Brain pericyte (primary cell): ENCODE measurements around the gene GPRC6A.

ENCODE experiments used
- DNase-seq: peaks from one replicate; pipeline ENCODE4 v3.0.0-alpha.2; 2012; ENCODE audit warnings: low read depth, low spot score

GPRC6A gene

DNA sequence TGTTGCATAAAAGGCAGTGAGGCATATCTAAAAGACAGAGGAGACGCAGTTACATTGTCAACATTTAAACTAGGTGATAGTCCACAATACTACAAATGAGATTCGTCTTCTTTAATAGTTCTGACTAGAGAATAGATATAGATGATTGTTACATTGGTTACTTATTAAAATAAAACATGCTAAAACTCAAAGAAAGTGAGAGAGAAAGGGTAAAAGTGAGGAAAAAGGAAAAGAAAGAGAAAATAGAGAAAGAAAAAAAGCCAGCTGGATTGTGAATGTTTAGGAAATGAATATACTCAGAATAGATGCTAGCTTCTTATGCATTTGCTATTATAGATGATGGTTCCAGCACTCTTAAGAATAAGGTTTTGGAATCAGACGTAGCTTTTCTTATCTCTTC is 35.7 kb downstream of the GPRC6A start:
- no peak for DNase-seq

DNA sequence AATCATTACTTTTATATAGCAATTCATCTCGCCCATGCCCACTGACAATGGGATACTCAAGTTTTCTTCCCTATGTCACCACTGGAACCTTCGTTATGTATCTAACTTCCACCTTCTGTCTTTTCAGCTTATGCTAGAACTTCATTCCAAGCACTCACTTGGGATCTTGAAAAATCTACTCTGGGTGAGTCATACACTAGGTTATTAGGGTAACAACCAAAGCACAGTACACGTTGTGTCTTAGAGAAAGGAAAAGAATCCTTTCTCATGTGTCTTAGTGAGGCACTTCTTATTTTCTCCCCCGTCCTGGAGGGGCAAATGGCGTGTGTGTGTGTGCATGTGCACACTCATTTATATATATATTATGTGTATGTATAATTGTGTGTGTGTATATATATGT is 45.0 kb downstream of the GPRC6A start:
- DNase-seq, result no peak

DNA sequence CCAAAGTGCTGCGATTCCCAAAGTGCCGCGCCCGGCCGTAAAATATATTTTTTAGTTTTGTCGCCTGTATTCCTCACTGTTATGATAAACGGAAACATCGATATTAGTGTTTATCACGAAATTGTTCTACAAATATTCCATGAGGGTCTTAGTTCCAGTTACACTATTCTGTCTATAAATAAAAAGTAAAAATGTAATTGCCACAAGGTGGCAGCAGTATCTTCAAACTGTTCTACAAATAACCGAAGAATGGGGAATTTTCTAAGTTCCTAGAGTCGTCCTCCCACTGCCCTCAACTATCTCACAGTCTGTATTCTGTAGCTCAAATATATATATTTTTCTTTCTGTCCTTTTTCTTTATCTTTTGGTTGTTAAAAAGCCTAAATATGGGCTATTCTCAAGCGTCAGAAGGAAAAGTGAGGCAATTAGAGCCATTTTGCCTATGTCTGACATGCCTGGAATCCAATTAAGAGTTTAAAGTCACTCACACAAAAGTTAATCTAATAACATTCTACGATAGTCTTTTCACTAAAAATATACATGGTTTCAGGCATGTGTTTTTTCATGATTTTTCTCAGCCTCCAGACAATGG is 49.2 kb downstream of the GPRC6A start:
- DNase-seq, result no peak

DNA sequence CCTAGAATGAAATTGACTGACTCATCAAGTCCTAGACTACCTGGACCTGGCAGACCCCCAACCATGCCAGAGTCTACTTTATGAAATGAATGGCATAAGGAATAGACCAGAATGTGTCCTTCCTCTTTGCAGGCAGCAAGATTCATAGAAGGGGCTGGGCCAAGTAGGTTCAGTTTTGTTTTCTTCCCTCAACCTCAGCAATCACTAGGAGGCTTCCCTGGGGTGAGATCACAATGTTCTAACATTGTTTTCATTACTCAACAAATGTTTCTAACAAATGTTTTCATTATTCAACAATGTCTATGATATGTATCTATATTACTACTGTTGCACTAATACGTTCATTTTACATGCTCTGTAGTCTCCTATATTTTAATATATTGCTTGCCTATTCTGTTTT is 55.0 kb downstream of the GPRC6A start:
- no peak for DNase-seq

DNA sequence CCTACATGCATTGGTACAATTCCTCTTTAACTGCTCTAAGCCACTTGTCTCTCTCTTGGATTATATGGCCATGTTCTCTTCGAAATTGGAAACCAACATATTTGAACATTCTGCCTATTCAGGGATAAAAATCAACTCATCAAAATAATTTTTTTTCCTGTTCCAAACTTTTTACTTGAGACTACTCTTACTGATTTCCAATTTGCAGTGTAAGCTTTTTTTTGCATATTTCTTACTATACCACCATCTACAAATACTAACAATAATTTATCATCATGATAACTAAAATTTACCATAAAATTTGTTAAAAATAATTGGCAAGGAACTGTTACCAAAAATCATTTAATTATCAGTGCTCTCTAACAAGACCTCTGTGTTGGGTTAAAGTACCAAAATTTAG is 56.4 kb downstream of the GPRC6A start:
- DNase-seq, result no peak

DNA sequence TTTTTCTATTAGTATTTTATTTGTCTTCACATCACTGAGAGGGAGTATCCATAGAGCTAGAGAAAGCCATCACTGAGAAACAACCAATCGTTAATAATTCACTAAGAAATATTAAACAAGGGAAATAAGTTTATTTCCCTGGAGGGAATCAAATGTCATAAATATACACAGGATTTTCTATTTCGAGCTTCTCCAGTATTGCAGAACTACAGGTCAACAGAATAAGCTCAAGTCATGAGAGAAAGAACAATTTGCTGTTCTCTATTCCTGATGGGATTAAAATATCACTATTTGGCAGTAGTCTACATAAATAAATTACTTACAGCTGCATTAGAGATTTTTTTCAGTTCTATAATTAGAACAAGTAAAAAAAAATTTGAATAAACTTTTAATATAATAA is 61.2 kb downstream of the GPRC6A start:
- no peak for DNase-seq

DNA sequence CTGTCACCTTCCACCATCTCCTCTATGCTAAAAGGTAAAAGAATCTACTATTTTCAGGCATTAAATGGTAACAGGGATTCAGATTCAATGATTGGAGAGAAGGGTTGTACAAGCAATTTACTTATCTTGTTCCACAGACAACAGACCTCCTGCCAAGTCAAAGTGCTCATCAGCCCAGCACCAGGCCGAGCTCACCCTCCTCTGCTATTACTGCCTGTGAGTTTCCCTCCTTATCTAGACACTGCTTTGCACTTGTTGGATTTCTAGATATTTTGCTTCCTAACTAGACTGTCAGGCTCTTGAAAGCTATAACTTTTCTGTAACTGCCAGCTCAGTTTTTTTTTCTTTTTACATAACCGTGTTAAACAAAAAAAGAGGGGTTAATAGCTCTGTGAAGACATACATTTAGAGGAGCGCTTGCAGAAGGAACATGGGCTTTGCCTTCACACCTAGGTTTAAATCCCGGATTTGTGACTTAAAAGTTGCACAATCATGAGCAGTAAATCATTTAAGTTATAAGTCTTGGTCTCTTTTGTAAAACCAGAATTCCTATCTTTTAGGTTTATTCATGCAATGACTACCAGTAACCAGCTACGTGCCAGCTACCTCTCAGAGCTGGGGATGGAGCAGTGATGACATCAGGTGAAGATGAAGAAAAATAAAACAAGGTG is 62.2 kb downstream of the GPRC6A start:
- no peak for DNase-seq

DNA sequence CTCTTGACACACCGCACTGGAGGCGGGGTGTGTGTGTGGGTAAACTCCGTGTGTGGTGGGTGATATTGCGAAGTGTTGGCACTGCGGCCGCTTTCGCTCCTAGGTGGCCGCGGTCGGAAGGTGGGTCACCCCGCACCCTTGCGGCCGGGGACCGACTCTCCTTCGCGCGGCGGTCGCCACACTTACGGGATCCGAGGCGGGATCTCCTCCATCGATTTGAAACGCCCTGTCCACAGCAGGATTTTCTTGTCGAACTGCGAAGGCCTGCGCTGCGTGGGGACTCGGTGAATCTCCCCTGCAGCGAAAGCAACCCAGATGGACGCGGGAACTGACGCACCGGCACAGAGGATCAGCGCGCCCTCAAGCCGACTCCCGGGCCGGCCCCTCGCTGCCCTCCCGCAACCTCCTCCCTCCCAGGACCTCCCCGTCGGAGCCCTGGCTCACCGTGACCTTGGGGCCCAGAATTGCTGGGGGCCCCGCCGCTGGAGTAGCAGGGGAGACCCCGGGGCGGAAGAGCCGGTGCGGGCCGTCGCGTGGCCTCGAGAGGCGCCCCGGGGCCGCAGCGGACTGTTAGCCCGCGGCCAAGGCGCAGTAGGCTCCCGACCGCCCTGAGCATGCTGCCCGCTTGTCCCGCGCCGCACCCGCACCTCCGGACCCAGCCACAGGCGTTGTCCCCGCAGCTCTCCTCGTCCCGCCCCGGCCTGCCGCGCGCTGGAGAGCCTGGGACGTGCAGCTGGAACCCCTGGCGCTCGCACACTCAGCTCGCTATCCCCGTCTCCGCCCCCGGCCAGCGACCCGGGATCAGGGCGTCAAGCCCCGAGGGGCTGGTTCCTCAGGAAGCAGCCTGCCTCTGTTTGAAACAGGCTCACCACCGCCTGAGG is 63.7 kb downstream of the GPRC6A start, which contains the start of gene FAM162B:
Gene FAM162B (minus strand): TSS at position 759 of the 881 bp plus-strand sequence. CDS start 143 bp downstream, at position 616.
- DNase-seq, result no peak

DNA sequence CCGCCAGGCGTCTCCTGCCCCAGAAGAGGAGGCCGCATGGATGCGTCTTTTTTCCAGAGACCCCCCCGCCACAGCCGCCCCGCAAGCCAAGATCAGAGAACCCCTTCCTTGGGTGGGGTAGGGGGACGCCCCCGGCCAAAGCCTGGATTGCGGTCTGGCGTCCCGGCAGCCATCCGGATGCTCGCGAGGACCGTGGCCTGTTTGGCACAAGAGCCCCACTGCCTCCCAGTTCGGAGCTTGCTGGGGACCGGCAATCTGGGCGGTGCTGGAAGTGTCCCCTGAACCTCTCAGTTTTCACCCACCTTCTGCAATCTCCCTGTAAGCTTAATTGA is 64.3 kb downstream of the GPRC6A start:
- DNase-seq, result no peak

DNA sequence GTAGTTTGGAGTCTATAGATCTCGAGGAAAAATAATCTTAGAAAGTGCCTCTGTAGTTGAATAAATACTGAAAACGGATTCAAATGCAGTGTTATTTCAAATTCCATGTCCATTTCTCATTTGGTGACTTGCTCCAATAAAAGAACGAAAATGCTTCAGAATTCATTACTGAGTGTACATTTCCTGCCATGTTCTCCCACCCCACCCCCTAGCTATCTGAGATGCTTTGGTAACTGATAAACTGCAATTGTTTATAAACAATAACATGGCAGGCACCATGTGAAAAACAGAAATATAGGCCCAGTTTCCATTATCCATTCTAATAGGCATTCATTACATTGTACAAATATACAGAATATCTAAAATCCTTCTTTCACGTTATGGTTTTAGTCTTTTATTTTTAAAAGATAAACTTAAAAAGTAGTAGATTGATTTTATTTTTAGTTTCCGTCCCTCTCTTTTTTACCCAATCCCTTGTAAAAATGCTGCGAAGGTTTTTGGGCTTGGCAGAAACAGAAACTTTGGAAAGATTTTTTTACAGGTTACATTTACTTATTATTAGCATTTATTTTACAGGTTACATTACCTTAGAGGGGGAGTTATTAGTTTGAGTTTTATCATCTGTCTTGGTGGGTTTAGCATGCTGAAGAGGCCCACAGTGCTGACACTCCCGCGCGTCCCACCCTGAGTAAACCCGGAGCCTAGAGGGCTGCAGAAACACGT is 64.8 kb downstream of the GPRC6A start:
- DNase-seq, result no peak

DNA sequence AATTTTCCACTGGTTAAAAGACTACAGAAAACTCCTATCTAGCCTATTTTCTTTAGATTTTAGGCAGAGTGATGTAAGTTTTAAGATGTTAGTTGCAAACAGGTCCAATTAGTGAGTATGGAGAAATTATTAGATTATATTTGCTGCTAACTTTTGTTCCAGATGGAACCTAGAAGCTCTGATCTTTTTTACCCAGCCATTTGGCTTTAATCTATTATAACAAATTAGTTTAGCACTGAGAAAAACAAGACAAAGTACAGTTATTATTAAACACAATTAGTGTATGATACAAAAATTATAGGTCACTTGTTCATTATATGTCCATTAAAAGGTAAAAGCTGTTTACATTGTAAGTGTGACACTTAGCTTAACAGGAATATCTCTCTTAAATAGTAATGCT is 65.8 kb downstream of the GPRC6A start:
- no peak for DNase-seq

DNA sequence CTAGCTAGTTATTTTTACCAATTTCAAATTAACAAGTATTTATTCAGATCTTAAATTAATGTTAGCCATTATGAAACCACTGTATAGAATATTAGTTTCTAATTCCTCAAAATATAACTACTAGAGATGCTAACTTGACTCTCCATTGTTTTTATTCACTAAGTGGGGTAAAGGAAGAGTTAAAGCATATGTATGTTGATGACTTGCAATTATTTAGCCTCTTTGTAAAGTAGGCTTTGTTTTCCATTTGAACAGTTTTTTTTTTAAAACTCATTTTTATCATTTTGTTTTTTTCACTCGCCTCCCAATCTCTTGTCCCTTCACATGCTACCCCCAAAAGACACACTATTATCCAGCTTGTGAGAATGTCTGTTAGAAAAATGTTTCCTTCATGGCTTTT is 66.6 kb downstream of the GPRC6A start:
- no peak for DNase-seq

DNA sequence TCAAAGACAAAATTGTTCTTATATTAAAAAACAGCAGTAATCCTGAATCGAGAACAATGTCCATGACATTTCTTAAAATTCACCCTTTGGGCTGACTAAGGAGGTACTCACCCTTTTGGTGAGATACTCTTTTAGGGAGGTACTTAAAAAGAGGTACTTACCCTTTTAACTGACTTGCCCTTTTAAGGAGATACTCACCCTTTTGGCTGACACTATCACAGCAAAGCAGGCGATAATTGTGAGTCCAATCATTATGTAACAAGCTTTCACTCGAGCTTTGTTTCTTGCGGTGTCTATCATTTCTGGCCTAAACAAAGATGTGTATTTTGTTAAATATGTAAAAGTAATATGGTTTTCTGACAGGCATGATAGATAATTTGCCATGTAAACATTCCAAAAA is 67.1 kb downstream of the GPRC6A start:
- no peak for DNase-seq

DNA sequence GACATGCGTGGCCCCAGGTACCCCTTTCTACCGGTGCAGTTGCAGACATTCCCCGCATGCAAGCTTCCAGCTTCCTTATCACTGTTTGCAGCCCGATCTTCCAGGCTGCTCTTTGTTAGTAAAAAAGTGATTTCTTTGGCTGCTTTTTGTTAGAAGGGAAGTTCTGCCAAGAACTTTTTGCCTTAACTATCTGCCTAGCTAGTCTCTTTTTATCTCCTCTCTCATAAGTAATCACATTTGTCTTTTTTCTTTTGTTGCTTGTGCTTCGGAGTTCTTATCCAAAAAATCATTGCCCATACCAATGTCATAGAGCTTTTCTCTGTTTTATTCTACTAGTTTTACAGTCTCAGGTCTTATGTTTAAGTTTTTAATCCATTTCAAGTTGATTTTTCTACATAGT is 83.7 kb downstream of the GPRC6A start:
- DNase-seq, result no peak
